Peyer's patch (tissue), 4 donors: ENCODE measurements around the gene COL9A2. TPM values are rescaled to one million over a fixed set of nuclear protein-coding genes. Genes with fewer than 3 reads are reported as not detected.

Source experiments
- DNase-seq, 3 donors: peaks; one replicate each; pipeline ENCODE4 v3.0.0-alpha.2; 2017 to 2019
- H3K27ac ChIP-seq, 4 donors: fragments of 200-600 bp; sonication (generic); one replicate each; pipeline ENCODE4 v1.5.1; 2016 to 2019
- H3K27me3 ChIP-seq, 2 donors: fragments of 200-600 bp; sonication (generic); one replicate each; pipeline ENCODE4 v1.5.1; 2019
- H3K36me3 ChIP-seq, 3 donors: fragments of 200-600 bp; sonication (generic); one replicate each; pipeline ENCODE4 v1.5.1; 2016 to 2019
- H3K4me1 ChIP-seq, 4 donors: fragments of 200-600 bp; sonication (generic); one replicate each; pipeline ENCODE4 v1.5.1; 2016 to 2019
- H3K4me3 ChIP-seq, 4 donors: fragments of 200-600 bp; sonication (generic); 1 replicate in 3 of 4; 2 replicates in 1 of 4; pipeline ENCODE4 v1.5.1; 2016 to 2019; ENCODE audit warnings: mild to moderate bottlenecking in 1 of 4
- H3K9me3 ChIP-seq, 4 donors: fragments of 200-600 bp; sonication (generic); one replicate each; pipeline ENCODE4 v1.5.1; 2016 to 2019; ENCODE audit warnings: mild to moderate bottlenecking in 1 of 4
- CTCF ChIP-seq, 6 experiments: fragments of 450-650 bp in 4 of 6; fragments of 200-600 bp in 2 of 6; sonication (generic) in 1 of 6; IDR thresholded peaks; one replicate each; pipeline ENCODE4 v1.5.1; 2017 to 2019; ENCODE audit warnings: antibody characterized with exemption in 6 of 6, mild to moderate bottlenecking in 3 of 6, moderate library complexity in 1 of 6
- POLR2A ChIP-seq, 2 donors: fragments of 450-650 bp; IDR thresholded peaks; one replicate each; pipeline ENCODE4 v1.5.1; 2017; ENCODE audit warnings: antibody characterized with exemption in 2 of 2, mild to moderate bottlenecking in 2 of 2, moderate library complexity in 2 of 2
- total RNA-seq, 4 donors: library from RNA; depleted of rRNA; stranded (reverse); fragments of >200 nt; gene quantifications; one replicate each; pipeline ENCODE4 v1.1.0, GENCODE V29; 2016

Gene COL9A2
- total RNA-seq, 4 donors from 2014 or later: 2.1 to 11.6 (median 6.3) TPM

GRCh38 chr1:40308036-40308727 lies 8.9 kb downstream of the COL9A2 start:
- TF ChIP-seq POLR2A (IDR thresholded peaks at IDR 0.05): no peak
- TF ChIP-seq CTCF (IDR thresholded peaks at IDR 0.05): no peak
- no peaks in the 10 kb centered on the region for H3K36me3 ChIP-seq
- H3K27ac ChIP-seq: no peak overlapping the region
- no peak for DNase-seq
- H3K9me3 ChIP-seq: no peaks in the 10 kb centered on the region
- H3K4me3 ChIP-seq: no peak overlapping the region
- H3K27me3 ChIP-seq: no peaks in the 10 kb centered on the region
- H3K4me1 ChIP-seq: peaks cover 0 to 11% (median 6%) of the 10 kb centered on the region in 4 donors

GRCh38 chr1:40307186-40307585 lies 9.9 kb downstream of the COL9A2 start:
- Histone ChIP-seq H3K27ac (no peak overlapping the region), H3K4me1 (peaks cover 0 to 4% (median under 1%) of the 10 kb centered on the region in 4 donors), H3K27me3 (no peaks in the 10 kb centered on the region), H3K9me3 (no peaks in the 10 kb centered on the region), H3K36me3 (no peaks in the 10 kb centered on the region), H3K4me3 (no peak overlapping the region)
- TF ChIP-seq CTCF (IDR thresholded peaks at IDR 0.05) (no peak), POLR2A (IDR thresholded peaks at IDR 0.05) (no peak)
- no peak for DNase-seq

- DNase-seq: no peak
- H3K4me3 ChIP-seq: no peak overlapping the region
These were observed 10.8 kb downstream of the COL9A2 start for GRCh38 chr1:40306296-40306695.

GRCh38 chr1:40305871-40306270 lies 11.2 kb downstream of the COL9A2 start:
- DNase-seq: no peak
- no peak overlapping the region for H3K27ac ChIP-seq
- no peaks in the 10 kb centered on the region for H3K27me3 ChIP-seq
- no peaks in the 10 kb centered on the region for H3K9me3 ChIP-seq
- TF ChIP-seq POLR2A (IDR thresholded peaks at IDR 0.05) (no peak), CTCF (IDR thresholded peaks at IDR 0.05) (no peak)
- H3K36me3 ChIP-seq: no peaks in the 10 kb centered on the region
- no peak overlapping the region for H3K4me3 ChIP-seq
- H3K4me1 ChIP-seq: no peaks in the 10 kb centered on the region

More at GRCh38 chr1:40306296-40306695, 10.8 kb downstream of the COL9A2 start:
- Histone ChIP-seq H3K36me3 (no peaks in the 10 kb centered on the region), H3K4me1 (no peaks in the 10 kb centered on the region), H3K9me3 (no peaks in the 10 kb centered on the region), H3K27ac (no peak overlapping the region), H3K27me3 (no peaks in the 10 kb centered on the region)
- no peak for TF ChIP-seq POLR2A (IDR thresholded peaks at IDR 0.05)
- no peak for TF ChIP-seq CTCF (IDR thresholded peaks at IDR 0.05)

GRCh38 chr1:40305451-40305850 lies 11.6 kb downstream of the COL9A2 start:
- Histone ChIP-seq H3K9me3 (no peaks in the 10 kb centered on the region), H3K27me3 (no peaks in the 10 kb centered on the region), H3K36me3 (no peaks in the 10 kb centered on the region), H3K4me3 (no peak overlapping the region), H3K4me1 (no peaks in the 10 kb centered on the region), H3K27ac (no peak overlapping the region)
- no peak for TF ChIP-seq CTCF (IDR thresholded peaks at IDR 0.05)
- TF ChIP-seq POLR2A (IDR thresholded peaks at IDR 0.05): no peak
- no peak for DNase-seq
